Measurements from ENCODE around the gene HOXA9.

The HOXA9 gene

GRCh38 chr7:27149842-27150567 is 15.3 kb downstream of the HOXA9 start:
- Mint-ChIP-seq H3K27me3 (peaks cover 69% of the 10 kb centered on the region), H3K4me1 (peaks cover 43% of the 10 kb centered on the region), H3K4me3 (no peak overlapping the region), H3K36me3 (peaks cover 3% of the 10 kb centered on the region), H3K9me3 (no peaks in the 10 kb centered on the region), H3K27ac (no peak overlapping the region)

DNA sequence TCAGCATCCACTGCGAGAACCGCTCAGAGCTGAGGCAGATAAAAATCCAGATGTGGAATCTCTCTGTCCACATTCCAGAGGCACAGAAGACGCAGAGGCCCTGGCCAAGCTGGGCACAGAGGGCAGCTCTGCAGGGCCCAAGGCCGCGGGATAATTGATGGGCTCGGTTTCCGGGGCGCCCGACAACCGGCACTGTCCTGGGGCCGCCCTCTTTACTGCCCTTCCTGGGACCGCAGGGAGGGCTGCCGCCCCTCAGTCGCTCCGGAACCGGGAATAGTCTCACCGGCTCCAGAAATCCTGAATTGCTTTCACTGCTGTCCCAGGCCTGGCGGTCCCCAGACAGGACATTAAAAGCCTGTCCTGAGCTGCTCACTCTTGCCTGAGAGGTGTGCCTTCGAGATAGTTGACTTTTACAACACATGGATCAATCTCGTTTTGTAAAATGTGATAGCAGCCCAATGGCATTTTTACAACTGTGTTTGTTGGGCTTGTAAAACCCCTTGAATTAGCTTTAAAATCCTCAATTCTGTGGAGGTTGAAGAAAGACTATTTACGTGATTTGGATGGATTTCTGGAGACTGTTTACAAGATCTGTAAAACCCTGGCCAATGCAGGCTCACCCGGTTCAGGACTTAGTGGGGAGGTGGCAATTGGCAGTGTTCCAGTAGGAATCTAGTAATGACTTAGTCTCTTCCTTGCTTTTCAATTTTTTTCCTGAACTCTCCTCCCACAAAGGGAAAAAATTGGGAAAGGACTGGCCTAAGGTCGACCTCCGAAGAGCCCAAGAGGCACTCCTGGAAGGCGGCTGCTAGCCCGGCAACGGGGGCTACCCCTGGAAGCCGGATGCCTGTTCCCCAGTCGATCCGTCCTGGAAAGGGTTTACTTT is 16.3 kb downstream of the HOXA9 start:
- Mint-ChIP-seq H3K36me3 (no peaks in the 10 kb centered on the region), H3K9me3 (no peaks in the 10 kb centered on the region), H3K4me1 (peaks cover 33% of the 10 kb centered on the region)

GRCh38 chr7:27148031-27148755 is 17.1 kb downstream of the HOXA9 start:
- H3K4me1 Mint-ChIP-seq, result peaks cover 26% of the 10 kb centered on the region
- H3K4me3 Mint-ChIP-seq, result peak overlapping the region; percentile 76
- no peaks in the 10 kb centered on the region for H3K9me3 Mint-ChIP-seq
- H3K27me3 Mint-ChIP-seq, result peaks cover 55% of the 10 kb centered on the region
- no peaks in the 10 kb centered on the region for H3K36me3 Mint-ChIP-seq
- peak overlapping the region; percentile 62 for H3K27ac Mint-ChIP-seq

More for the DNA sequence above, 16.3 kb downstream of the HOXA9 start:
- Mint-ChIP-seq H3K27me3 (peaks cover 63% of the 10 kb centered on the region), H3K4me3 (no peak overlapping the region), H3K27ac (no peak overlapping the region)

GRCh38 chr7:27147199-27148030 is 17.9 kb downstream of the HOXA9 start, which contains the start of gene HOXA6:
Gene HOXA6 (minus strand): TSS chr7:27147774. CDS start chr7:27147749, 25 bp downstream.
- H3K4me3 Mint-ChIP-seq, result peak within 1 kb of the TSS; percentile 76
- peaks cover 57% of the 10 kb centered on the region for H3K27me3 Mint-ChIP-seq
- H3K9me3 Mint-ChIP-seq, result no peaks in the 10 kb centered on the region
- no peaks in the 10 kb centered on the region for H3K36me3 Mint-ChIP-seq
- H3K27ac Mint-ChIP-seq, result peak within 1 kb of the TSS; percentile 62
- peaks cover 26% of the 10 kb centered on the region for H3K4me1 Mint-ChIP-seq

- Mint-ChIP-seq H3K9me3 (no peaks in the 10 kb centered on the region), H3K27ac (no peak overlapping the region), H3K36me3 (no peaks in the 10 kb centered on the region), H3K27me3 (peaks cover 53% of the 10 kb centered on the region), H3K4me3 (no peak overlapping the region), H3K4me1 (peaks cover 21% of the 10 kb centered on the region)
Measured at GRCh38 chr7:27146491-27147198, 18.7 kb downstream of the HOXA9 start.

DNA sequence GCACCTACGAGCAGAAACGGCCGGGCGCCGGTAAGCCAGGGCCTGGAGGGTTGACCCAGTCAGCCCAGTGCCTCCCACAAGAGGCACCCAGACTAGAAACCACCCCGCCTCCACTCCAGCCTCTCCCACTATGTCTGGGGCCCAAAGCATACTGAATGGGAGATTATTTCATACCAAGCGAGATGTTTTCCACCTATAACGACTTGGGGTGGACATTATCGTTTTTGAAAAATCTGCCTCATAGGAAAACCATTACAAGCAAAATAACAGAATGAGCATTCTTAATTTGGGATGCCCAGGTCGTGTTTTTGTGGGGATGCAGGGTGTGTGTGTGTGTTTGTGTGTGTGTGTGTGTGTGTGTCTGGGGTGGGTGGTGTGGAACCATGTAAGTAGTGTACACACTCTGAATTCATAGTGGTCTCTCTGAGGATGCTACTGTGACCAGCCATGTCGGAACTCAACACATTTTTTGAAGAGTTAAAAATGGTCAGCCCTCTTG is 19.4 kb downstream of the HOXA9 start:
- no peaks in the 10 kb centered on the region for H3K36me3 Mint-ChIP-seq
- H3K4me3 Mint-ChIP-seq, result no peak overlapping the region
- H3K27ac Mint-ChIP-seq, result no peak overlapping the region
- no peaks in the 10 kb centered on the region for H3K9me3 Mint-ChIP-seq
- peaks cover 52% of the 10 kb centered on the region for H3K27me3 Mint-ChIP-seq
- peaks cover 14% of the 10 kb centered on the region for H3K4me1 Mint-ChIP-seq

DNA sequence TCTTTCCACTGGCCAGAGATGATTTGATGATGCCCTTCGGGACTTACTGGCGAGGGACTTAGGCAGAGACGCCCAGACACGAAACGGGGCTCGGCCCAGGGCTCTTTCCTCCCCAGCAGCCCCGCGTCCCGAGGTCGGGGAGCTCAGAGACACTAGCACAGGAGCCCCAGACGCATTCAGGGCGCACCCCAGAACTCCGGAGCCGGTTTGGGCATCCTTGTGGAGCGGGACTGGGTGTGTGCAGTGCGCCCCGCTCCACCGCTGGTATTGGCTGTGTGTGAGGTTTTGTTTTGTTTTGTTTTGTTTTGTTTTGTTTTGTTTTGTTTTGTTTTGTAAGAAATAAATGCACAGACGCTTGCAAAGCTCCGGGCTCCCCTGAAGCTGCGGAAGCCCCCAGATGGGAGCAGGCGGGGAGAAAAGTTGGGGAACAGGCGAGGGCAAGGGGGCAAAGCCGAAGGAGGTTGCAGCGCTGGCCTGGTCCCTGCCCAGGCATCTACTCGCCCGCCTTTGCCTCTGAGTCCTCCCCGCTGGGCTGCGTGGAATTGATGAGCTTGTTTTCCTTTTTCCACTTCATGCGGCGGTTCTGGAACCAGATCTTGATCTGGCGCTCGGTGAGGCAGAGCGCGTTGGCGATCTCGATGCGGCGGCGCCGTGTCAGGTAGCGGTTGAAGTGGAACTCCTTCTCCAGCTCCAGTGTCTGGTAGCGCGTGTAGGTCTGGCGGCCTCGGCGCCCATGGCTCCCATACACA is 20.0 kb downstream of the HOXA9 start:
- H3K27ac Mint-ChIP-seq, result peak overlapping the region; percentile 41
- H3K9me3 Mint-ChIP-seq, result no peaks in the 10 kb centered on the region
- H3K27me3 Mint-ChIP-seq, result peaks cover 49% of the 10 kb centered on the region
- peaks cover 7% of the 10 kb centered on the region for H3K4me1 Mint-ChIP-seq
- no peak overlapping the region for H3K4me3 Mint-ChIP-seq
- H3K36me3 Mint-ChIP-seq, result no peaks in the 10 kb centered on the region

GRCh38 chr7:27144781-27145164 is 20.6 kb downstream of the HOXA9 start:
- H3K27ac Mint-ChIP-seq, result no peak overlapping the region
- H3K36me3 Mint-ChIP-seq, result no peaks in the 10 kb centered on the region
- H3K4me3 Mint-ChIP-seq, result no peak overlapping the region
- H3K4me1 Mint-ChIP-seq, result peaks cover 7% of the 10 kb centered on the region
- peaks cover 43% of the 10 kb centered on the region for H3K27me3 Mint-ChIP-seq
- H3K9me3 Mint-ChIP-seq, result no peaks in the 10 kb centered on the region

- H3K27ac Mint-ChIP-seq, result no peak overlapping the region
- H3K4me1 Mint-ChIP-seq, result peaks cover 7% of the 10 kb centered on the region
- no peaks in the 10 kb centered on the region for H3K9me3 Mint-ChIP-seq
- H3K36me3 Mint-ChIP-seq, result no peaks in the 10 kb centered on the region
- no peak overlapping the region for H3K4me3 Mint-ChIP-seq
- peaks cover 39% of the 10 kb centered on the region for H3K27me3 Mint-ChIP-seq
Measured at GRCh38 chr7:27143950-27144780, 21.2 kb downstream of the HOXA9 start.

- Mint-ChIP-seq H3K4me3 (peak within 1 kb of the TSS; percentile 47), H3K4me1 (peaks cover 4% of the 10 kb centered on the region)
Measured at GRCh38 chr7:27143023-27143949, 22.1 kb downstream of the HOXA9 start, which contains the start of gene HOXA5. Gene HOXA5 (minus strand): TSS chr7:27143681. CDS start chr7:27143607, 74 bp downstream.

GRCh38 chr7:27142580-27143022 is 22.7 kb downstream of the HOXA9 start:
- H3K4me3 Mint-ChIP-seq, result peak overlapping the region; percentile 47
- H3K9me3 Mint-ChIP-seq, result no peaks in the 10 kb centered on the region
- no peaks in the 10 kb centered on the region for H3K36me3 Mint-ChIP-seq
- H3K27me3 Mint-ChIP-seq, result peaks cover 42% of the 10 kb centered on the region
- no peaks in the 10 kb centered on the region for H3K4me1 Mint-ChIP-seq
- no peak overlapping the region for H3K27ac Mint-ChIP-seq

More at GRCh38 chr7:27143023-27143949, 22.1 kb downstream of the HOXA9 start, which contains the start of gene HOXA5:
- Mint-ChIP-seq H3K27ac (no peak within 1 kb of the TSS), H3K9me3 (no peaks in the 10 kb centered on the region), H3K27me3 (peaks cover 39% of the 10 kb centered on the region), H3K36me3 (no peaks in the 10 kb centered on the region)

Measured in activated naive CD4-positive, alpha-beta T cell treated with anti-CD3 and anti-CD28 coated beads, Interleukin-2, amount 50 U/mL, for 24 hours (primary cell).